KMS-11 (cell line): ENCODE data around the gene RBM4B.

Source experiments
- H2AFZ ChIP-seq: fragments of 200-600 bp; sonication (generic); 2 replicates; pipeline ENCODE4 v1.6.1; 2016; ENCODE audit warnings: antibody characterized with exemption, mixed run types, low read depth
- H3K27ac ChIP-seq: fragments of 200-600 bp; sonication (generic); 2 replicates; pipeline ENCODE4 v1.6.1; 2016; ENCODE audit warnings: mild to moderate bottlenecking, mixed run types
- H3K27me3 ChIP-seq: fragments of 200-600 bp; sonication (generic); 2 replicates; pipeline ENCODE4 v1.6.1; 2017; ENCODE audit warnings: mild to moderate bottlenecking, low read depth, mixed run types, moderate library complexity; ENCODE audit not compliant: insufficient read depth
- H3K36me3 ChIP-seq: fragments of 200-600 bp; sonication (generic); 2 replicates; pipeline ENCODE4 v1.6.1; 2017; ENCODE audit warnings: mild to moderate bottlenecking, mixed run types; ENCODE audit not compliant: insufficient read depth
- H3K4me1 ChIP-seq: fragments of 200-600 bp; sonication (generic); 2 replicates; pipeline ENCODE4 v1.6.1; 2016; ENCODE audit warnings: mild to moderate bottlenecking, low read depth, mixed run types; ENCODE audit not compliant: poor library complexity, severe bottlenecking
- H3K4me2 ChIP-seq: fragments of 200-600 bp; sonication (generic); 2 replicates; pipeline ENCODE4 v1.7.0; 2016; ENCODE audit warnings: mild to moderate bottlenecking, mixed run types
- H3K4me3 ChIP-seq: fragments of 200-600 bp; sonication (generic); IDR thresholded peaks from 2 replicates; pipeline ENCODE4 v1.6.1; 2017; ENCODE audit warnings: low read depth, low read length, mixed read lengths; ENCODE audit not compliant: insufficient read depth
- H3K79me2 ChIP-seq: fragments of 200-600 bp; sonication (generic); 2 replicates; pipeline ENCODE4 v1.6.1; 2016; ENCODE audit warnings: low read depth, mixed run types; ENCODE audit not compliant: insufficient read depth
- H3K9ac ChIP-seq: fragments of 200-600 bp; sonication (generic); 2 replicates; pipeline ENCODE4 v1.6.1; 2016; ENCODE audit warnings: mild to moderate bottlenecking, mixed run types
- H4K20me1 ChIP-seq: fragments of 200-600 bp; sonication (generic); 2 replicates; pipeline ENCODE4 v1.6.1; 2016; ENCODE audit warnings: mild to moderate bottlenecking, mixed run types; ENCODE audit not compliant: insufficient read depth
- TF ChIP-seq, protein P1 (sequence below): fragments of 200-600 bp; sonication (generic); conservative IDR thresholded peaks from 2 replicates; pipeline ENCODE4 v1.6.1; 2017; ENCODE audit warnings: low read depth, mild to moderate bottlenecking, antibody characterized with exemption, low read length, moderate library complexity, mixed read lengths

Gene RBM4B

GRCh38 chr11:66694056-66694410 is 16.3 kb upstream of the RBM4B start:
- Histone ChIP-seq H2AFZ (no peak overlapping the region), H3K79me2 (no peaks in the 10 kb centered on the region), H3K9ac (no peak overlapping the region), H3K4me3 (no peak overlapping the region), H3K4me1 (no peaks in the 10 kb centered on the region), H3K27me3 (no peaks in the 10 kb centered on the region), H3K4me2 (no peak overlapping the region), H4K20me1 (no peaks in the 10 kb centered on the region), H3K36me3 (no peaks in the 10 kb centered on the region), H3K27ac (no peak overlapping the region)
- TF ChIP-seq, protein P1, sequence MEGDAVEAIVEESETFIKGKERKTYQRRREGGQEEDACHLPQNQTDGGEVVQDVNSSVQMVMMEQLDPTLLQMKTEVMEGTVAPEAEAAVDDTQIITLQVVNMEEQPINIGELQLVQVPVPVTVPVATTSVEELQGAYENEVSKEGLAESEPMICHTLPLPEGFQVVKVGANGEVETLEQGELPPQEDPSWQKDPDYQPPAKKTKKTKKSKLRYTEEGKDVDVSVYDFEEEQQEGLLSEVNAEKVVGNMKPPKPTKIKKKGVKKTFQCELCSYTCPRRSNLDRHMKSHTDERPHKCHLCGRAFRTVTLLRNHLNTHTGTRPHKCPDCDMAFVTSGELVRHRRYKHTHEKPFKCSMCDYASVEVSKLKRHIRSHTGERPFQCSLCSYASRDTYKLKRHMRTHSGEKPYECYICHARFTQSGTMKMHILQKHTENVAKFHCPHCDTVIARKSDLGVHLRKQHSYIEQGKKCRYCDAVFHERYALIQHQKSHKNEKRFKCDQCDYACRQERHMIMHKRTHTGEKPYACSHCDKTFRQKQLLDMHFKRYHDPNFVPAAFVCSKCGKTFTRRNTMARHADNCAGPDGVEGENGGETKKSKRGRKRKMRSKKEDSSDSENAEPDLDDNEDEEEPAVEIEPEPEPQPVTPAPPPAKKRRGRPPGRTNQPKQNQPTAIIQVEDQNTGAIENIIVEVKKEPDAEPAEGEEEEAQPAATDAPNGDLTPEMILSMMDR: no peak

- Histone ChIP-seq H3K27me3 (no peaks in the 10 kb centered on the region), H3K4me3 (no peak overlapping the region), H4K20me1 (no peaks in the 10 kb centered on the region), H3K36me3 (no peaks in the 10 kb centered on the region), H3K79me2 (no peaks in the 10 kb centered on the region), H2AFZ (no peak overlapping the region), H3K4me1 (no peaks in the 10 kb centered on the region), H3K27ac (no peak overlapping the region), H3K4me2 (no peak overlapping the region), H3K9ac (no peak overlapping the region)
- TF ChIP-seq, protein P1: no peak
Measured at GRCh38 chr11:66693356-66694055, 15.8 kb upstream of the RBM4B start.

DNA sequence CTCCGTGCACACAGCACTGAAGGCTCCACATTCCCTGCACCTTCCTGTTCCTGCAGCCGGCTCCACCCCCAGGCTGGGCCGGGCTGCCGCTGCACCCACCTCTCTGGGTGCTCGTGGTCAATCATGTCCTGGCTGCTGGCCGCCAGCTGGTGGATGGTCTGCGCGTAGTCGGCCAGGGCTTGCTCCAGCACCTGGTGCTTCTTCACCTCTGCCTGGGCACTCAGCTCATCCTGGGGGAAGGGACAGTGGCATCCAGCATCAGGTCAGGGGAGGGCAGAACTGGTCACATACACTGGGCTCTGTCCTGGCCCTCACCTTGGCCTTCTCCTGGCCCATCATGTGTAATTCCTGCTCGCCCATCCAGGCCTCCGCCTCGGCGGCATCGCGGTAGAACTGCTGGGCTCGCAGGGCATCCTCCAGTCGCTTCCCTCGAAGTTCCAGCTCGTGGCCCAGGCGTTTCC is 15.2 kb upstream of the RBM4B start:
- Histone ChIP-seq H2AFZ (no peak overlapping the region), H3K79me2 (no peaks in the 10 kb centered on the region), H3K4me3 (no peak overlapping the region), H3K4me1 (no peaks in the 10 kb centered on the region), H3K4me2 (no peak overlapping the region), H3K27ac (no peak overlapping the region), H3K27me3 (no peaks in the 10 kb centered on the region), H4K20me1 (no peaks in the 10 kb centered on the region), H3K9ac (no peak overlapping the region), H3K36me3 (no peaks in the 10 kb centered on the region)
- TF ChIP-seq, protein P1: no peak

DNA sequence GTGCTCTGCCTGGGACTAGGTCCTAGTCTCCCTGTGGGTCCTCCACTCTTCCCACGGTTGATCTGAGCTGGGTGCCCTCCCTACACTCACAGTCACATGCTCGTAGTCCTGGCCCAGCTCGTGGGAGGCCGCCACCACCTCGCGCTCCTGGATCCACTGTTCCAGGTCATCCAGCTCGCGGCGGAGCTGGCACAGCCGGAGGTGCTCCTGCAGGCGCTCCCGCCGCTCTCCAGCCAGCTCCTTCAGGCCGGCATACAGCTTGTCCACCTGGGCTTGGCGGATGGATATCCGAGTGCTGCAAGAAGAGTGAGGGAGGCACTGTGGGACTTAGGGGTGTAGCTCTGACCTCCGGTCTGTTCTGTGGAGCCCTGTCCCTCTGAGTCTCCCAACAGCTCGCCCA is 14.8 kb upstream of the RBM4B start:
- H3K27ac ChIP-seq: no peak overlapping the region
- H2AFZ ChIP-seq: no peak overlapping the region
- no peaks in the 10 kb centered on the region for H3K4me1 ChIP-seq
- TF ChIP-seq, protein P1: no peak
- H3K4me2 ChIP-seq: no peak overlapping the region
- H4K20me1 ChIP-seq: no peaks in the 10 kb centered on the region
- H3K9ac ChIP-seq: no peak overlapping the region
- H3K79me2 ChIP-seq: no peaks in the 10 kb centered on the region
- no peak overlapping the region for H3K4me3 ChIP-seq
- no peaks in the 10 kb centered on the region for H3K27me3 ChIP-seq
- no peaks in the 10 kb centered on the region for H3K36me3 ChIP-seq
